Small intestine (tissue), 7 donors: ENCODE results near the gene SPNS2. TPM values are rescaled to one million over a fixed set of nuclear protein-coding genes. Genes with fewer than 3 reads are reported as not detected.

Source experiments
- DNase-seq, 2 donors: peaks; one replicate each; pipeline versions ENCODE4 v3.0.0 to v3.0.0-alpha.2; 2013
- FAIRE-seq: peaks from 2 replicates; lab custom pipeline; 2012; peaks lifted over from hg19 to GRCh38; lab: Jason Lieb, UNC
- H3K27ac ChIP-seq, 3 donors: one replicate each; pipeline ENCODE4 v1.5.1; 2013; ENCODE audit warnings: low read length in 2 of 3, mild to moderate bottlenecking in 2 of 3, control low read depth in 1 of 3, inconsistent platforms in 1 of 3, low read depth in 1 of 3, moderate library complexity in 1 of 3
- H3K27me3 ChIP-seq, 3 donors: one replicate each; pipeline ENCODE4 v1.6.1; 2013; ENCODE audit warnings: low read length in 3 of 3, inconsistent platforms in 1 of 3; ENCODE audit not compliant: control insufficient read depth in 3 of 3, insufficient read depth in 3 of 3
- H3K36me3 ChIP-seq, 3 donors: one replicate each; pipeline ENCODE4 v1.6.1; 2013; ENCODE audit warnings: low read length in 3 of 3, inconsistent platforms in 1 of 3, low read depth in 1 of 3, mild to moderate bottlenecking in 1 of 3, moderate library complexity in 1 of 3; ENCODE audit not compliant: control insufficient read depth in 3 of 3, insufficient read depth in 2 of 3
- H3K4me1 ChIP-seq, 3 donors: one replicate each; pipeline ENCODE4 v1.6.1; 2013; ENCODE audit warnings: low read length in 2 of 3, inconsistent platforms in 1 of 3, low read depth in 1 of 3, mild to moderate bottlenecking in 1 of 3, moderate library complexity in 1 of 3; ENCODE audit not compliant: control insufficient read depth in 3 of 3, insufficient read depth in 2 of 3
- H3K4me3 ChIP-seq, 3 donors: one replicate each; pipeline ENCODE4 v1.5.1; 2013; ENCODE audit warnings: low read length in 3 of 3, control low read depth in 1 of 3, inconsistent platforms in 1 of 3, low read depth in 1 of 3, mild to moderate bottlenecking in 1 of 3, moderate library complexity in 1 of 3
- H3K9me3 ChIP-seq, 2 donors: one replicate each; pipeline ENCODE4 v1.6.1; 2013; ENCODE audit warnings: low read depth in 1 of 2, low read length in 1 of 2; ENCODE audit not compliant: control insufficient read depth in 2 of 2, insufficient read depth in 1 of 2
- WGBS, 3 donors: extraction: QIAGEN DNeasy Blood & Tissue Kit; methylation state at CpG; one replicate each; pipeline ENCODE4 v1.1.7; 2013; 5-methylcytosine and 5-hydroxymethylcytosine counted together
- polyA plus RNA-seq, 4 donors: library from polyadenylated mRNA; stranded (reverse) in 3 of 4; unstranded in 1 of 4; fragments of 200-250 nt in 3 of 4; fragments of 120-200 nt in 1 of 4; gene quantifications; one replicate each; pipeline versions ENCODE4 v1.2.1 to v1.2.3, GENCODE V29; 2013
- donor health status: healthy with polysubstance abuse.
- donor health status: control.
- donor health status: control.
- donor health status: Bipolar disorder and iron deficiency.
- donor health status: healthy.

The SPNS2 gene
- polyA plus RNA-seq, 4 donors, result 6.3 to 37.3 (median 22.3) TPM

DNA sequence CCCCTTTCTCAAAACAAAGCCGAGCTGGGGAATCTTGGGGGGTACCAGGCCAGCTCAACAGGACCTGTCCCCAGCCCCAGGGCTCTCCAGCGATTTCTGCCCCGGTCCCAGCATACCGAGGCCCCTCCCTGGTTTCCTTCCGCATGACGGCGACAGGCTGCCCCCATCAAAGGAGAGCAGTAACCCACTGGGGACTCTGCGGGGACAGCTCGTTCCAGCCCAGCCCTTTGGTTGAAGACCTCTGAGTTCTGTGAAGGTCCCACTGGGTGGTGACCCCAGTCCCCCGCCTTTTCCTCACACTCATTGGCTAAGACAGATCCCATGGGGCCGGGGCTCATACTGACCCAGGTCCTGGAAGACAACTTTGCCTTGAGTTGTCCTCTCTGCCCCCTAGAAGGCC is 89.7 kb downstream of the SPNS2 start:
- FAIRE-seq, result no peak
- peaks cover 2 to 17% (median 12%) of the 10 kb centered on the region in 3 donors for H3K27me3 ChIP-seq
- no peak for DNase-seq
- H3K4me3 ChIP-seq, result no peak overlapping the region
- H3K4me1 ChIP-seq, result peaks cover 0 to 39% (median 0%) of the 10 kb centered on the region in 3 donors
- 75 to 91% (median 83%) methylated on average over 11 of the region's 11 CpGs for WGBS, 3 donors
- H3K9me3 ChIP-seq, result no peaks in the 10 kb centered on the region
- no peak overlapping the region for H3K27ac ChIP-seq
- peaks cover 0 to 13% (median 0%) of the 10 kb centered on the region in 3 donors for H3K36me3 ChIP-seq

Other genes starting within 250 kb of the SPNS2 start
- gene ANKFY1, start 234.9 kb upstream of the SPNS2 start, polyA plus RNA-seq, result 10 to 100 TPM in 2 of 4 donors, 1 to 10 TPM in 2; 5.7 to 32.8 (median 11.7) TPM
- gene UBE2G1, start 132.2 kb upstream of the SPNS2 start, polyA plus RNA-seq, result 10 to 100 TPM; 15.7 to 45.0 (median 31.4) TPM
- 1 to 10 TPM in 3 of 4 donors, under 1 TPM in 1; 0.45 to 8.1 (median 2.4) TPM for gene SPNS3, start 64.9 kb upstream of the SPNS2 start, polyA plus RNA-seq
- gene MYBBP1A, start 56.5 kb downstream of the SPNS2 start, polyA plus RNA-seq, result 10 to 100 TPM; 15.0 to 43.5 (median 25.1) TPM
- 10 to 100 TPM in 3 of 4 donors, 1 to 10 TPM in 1; 4.5 to 63.9 (median 21.4) TPM for gene GGT6, start 61.7 kb downstream of the SPNS2 start, polyA plus RNA-seq
- gene SMTNL2, start 85.6 kb downstream of the SPNS2 start, polyA plus RNA-seq, result 10 to 100 TPM in 1 of 4 donors, 1 to 10 TPM in 1, not detected in 2; 1.5 to 10.4 TPM
- under 1 TPM in 3 of 4 donors, not detected in 1; 0.15 to 0.49 (median 0.27) TPM for gene ALOX15, start 142.8 kb downstream of the SPNS2 start, polyA plus RNA-seq
- gene PELP1, start 205.3 kb downstream of the SPNS2 start, polyA plus RNA-seq, result 10 to 100 TPM in 2 of 4 donors, 1 to 10 TPM in 2; 7.3 to 57.7 (median 15.2) TPM
- gene ARRB2, start 211.8 kb downstream of the SPNS2 start, polyA plus RNA-seq, result 100 to 1,000 TPM in 3 of 4 donors, 10 to 100 TPM in 1; 43.8 to 131 (median 110) TPM
- 10 to 100 TPM; 36.3 to 61.1 (median 42.7) TPM for gene MED11, start 232.5 kb downstream of the SPNS2 start, polyA plus RNA-seq
- 10 to 100 TPM in 2 of 4 donors, 1 to 10 TPM in 2; 2.0 to 13.5 (median 7.7) TPM for gene ZMYND15, start 241.0 kb downstream of the SPNS2 start, polyA plus RNA-seq
- gene CXCL16, start 241.0 kb downstream of the SPNS2 start, polyA plus RNA-seq, result 10 to 100 TPM; 37.5 to 77.8 (median 48.1) TPM